ENCODE measurements around the gene FRS3. TPM values are rescaled to one million over a fixed set of nuclear protein-coding genes. Genes with fewer than 3 reads are reported as not detected.

Gene FRS3
- total and polyA plus RNA-seq, 2 experiments from 2014 or later, result 1.3 to 3.3 TPM

Small RNA genes within 50 kb of the gene (small RNA-seq; reads per million reads assigned to genes)
- gene AL365205.2 (ENCODE audit: low replicate concordance) (not detected), gene AL365205.3 (ENCODE audit: low replicate concordance) (not detected)

Other genes with a start within 250 kb of the FRS3 start
- 9.7 and 13.5 TPM in 2 replicates for gene FOXP4, start 233.5 kb downstream of the FRS3 start, total RNA-seq (2014; rRNA removed; shearing (Covaris generic))
- gene FOXP4, start 233.5 kb downstream of the FRS3 start, polyA plus RNA-seq (2016; fragmentation: Nextera tagmentation; extraction: Ambion mirVana), result 5.1 and 6.3 TPM in 2 replicates
- gene MDFI, start 141.4 kb downstream of the FRS3 start, total RNA-seq (2014; rRNA removed; shearing (Covaris generic)), result 41.5 and 51.4 TPM in 2 replicates
- gene MDFI, start 141.4 kb downstream of the FRS3 start, polyA plus RNA-seq (2016; fragmentation: Nextera tagmentation; extraction: Ambion mirVana), result 2.8 and 3.4 TPM in 2 replicates
- gene TFEB, start 44.3 kb downstream of the FRS3 start, total RNA-seq (2014; rRNA removed; shearing (Covaris generic)), result 1.7 and 4.3 TPM in 2 replicates
- 1.1 and 1.3 TPM in 2 replicates for gene TFEB, start 44.3 kb downstream of the FRS3 start, polyA plus RNA-seq (2016; fragmentation: Nextera tagmentation; extraction: Ambion mirVana)
- not detected in 2 replicates for gene PGC, start 32.5 kb downstream of the FRS3 start, total RNA-seq (2014; rRNA removed; shearing (Covaris generic))
- not detected in 2 replicates for gene PGC, start 32.5 kb downstream of the FRS3 start, polyA plus RNA-seq (2016; fragmentation: Nextera tagmentation; extraction: Ambion mirVana)
- gene PRICKLE4, start 882 bp upstream of the FRS3 start, total RNA-seq (2014; rRNA removed; shearing (Covaris generic)), result 0.66 and 0.89 TPM in 2 replicates
- gene PRICKLE4, start 882 bp upstream of the FRS3 start, polyA plus RNA-seq (2016; fragmentation: Nextera tagmentation; extraction: Ambion mirVana), result 0.42 and 0.48 TPM in 2 replicates
- 180 and 195 TPM in 2 replicates for gene TOMM6, start 7.8 kb upstream of the FRS3 start, total RNA-seq (2014; rRNA removed; shearing (Covaris generic))
- 357 and 372 TPM in 2 replicates for gene TOMM6, start 7.8 kb upstream of the FRS3 start, polyA plus RNA-seq (2016; fragmentation: Nextera tagmentation; extraction: Ambion mirVana)
- gene USP49, start 115.5 kb upstream of the FRS3 start, total RNA-seq (2014; rRNA removed; shearing (Covaris generic)), result 20.2 and 21.5 TPM in 2 replicates
- gene USP49, start 115.5 kb upstream of the FRS3 start, polyA plus RNA-seq (2016; fragmentation: Nextera tagmentation; extraction: Ambion mirVana), result 5.3 and 5.9 TPM in 2 replicates
- 39.3 and 47.2 TPM in 2 replicates for gene MED20, start 141.2 kb upstream of the FRS3 start, total RNA-seq (2014; rRNA removed; shearing (Covaris generic))
- 18.1 and 20.1 TPM in 2 replicates for gene MED20, start 141.2 kb upstream of the FRS3 start, polyA plus RNA-seq (2016; fragmentation: Nextera tagmentation; extraction: Ambion mirVana)
- gene BYSL, start 141.6 kb upstream of the FRS3 start, total RNA-seq (2014; rRNA removed; shearing (Covaris generic)), result 32.7 and 33.7 TPM in 2 replicates
- 30.3 and 35.3 TPM in 2 replicates for gene BYSL, start 141.6 kb upstream of the FRS3 start, polyA plus RNA-seq (2016; fragmentation: Nextera tagmentation; extraction: Ambion mirVana)
- 24.5 and 30.9 TPM in 2 replicates for gene CCND3, start 161.9 kb upstream of the FRS3 start, total RNA-seq (2014; rRNA removed; shearing (Covaris generic))
- 19.1 and 19.7 TPM in 2 replicates for gene CCND3, start 161.9 kb upstream of the FRS3 start, polyA plus RNA-seq (2016; fragmentation: Nextera tagmentation; extraction: Ambion mirVana)

Data from GM23338 (cell line).